ENCODE data around the gene LRRC7. TPM values are rescaled to one million over a fixed set of nuclear protein-coding genes. Genes with fewer than 3 reads are reported as not detected.

The LRRC7 gene
- total RNA-seq, 4 donors from 2014 or later: under 0.01 TPM; not detected in 3

DNA sequence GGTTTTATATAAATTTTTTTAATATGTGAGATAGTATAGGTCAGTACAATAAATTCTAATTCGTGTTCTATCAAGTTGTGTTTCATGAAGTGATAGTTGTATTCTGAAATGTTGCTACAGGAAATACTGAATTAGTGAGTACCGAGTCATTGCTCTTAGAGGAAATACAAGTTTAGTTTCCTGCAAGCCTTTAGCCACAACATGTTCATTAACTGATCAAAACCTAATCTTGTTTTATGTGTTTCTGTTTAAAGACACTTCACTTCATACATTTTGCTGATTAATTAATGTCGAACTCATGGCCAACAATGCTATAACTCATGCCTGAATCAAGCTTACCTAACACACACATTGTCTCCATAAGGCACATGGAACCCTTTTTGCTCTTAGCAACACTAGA lies 43.6 kb downstream of the LRRC7 start:
- Histone ChIP-seq H3K27me3 (no peaks in the 10 kb centered on the region), H3K36me3 (no peaks in the 10 kb centered on the region), H3K4me1 (no peaks in the 10 kb centered on the region), H3K9me3 (no peaks in the 10 kb centered on the region), H3K4me3 (no peak overlapping the region), H3K27ac (no peak overlapping the region)
- 30 to 36% methylated on average over 3 of the region's 3 CpGs for WGBS, 2 donors
- TF ChIP-seq, protein P1, sequence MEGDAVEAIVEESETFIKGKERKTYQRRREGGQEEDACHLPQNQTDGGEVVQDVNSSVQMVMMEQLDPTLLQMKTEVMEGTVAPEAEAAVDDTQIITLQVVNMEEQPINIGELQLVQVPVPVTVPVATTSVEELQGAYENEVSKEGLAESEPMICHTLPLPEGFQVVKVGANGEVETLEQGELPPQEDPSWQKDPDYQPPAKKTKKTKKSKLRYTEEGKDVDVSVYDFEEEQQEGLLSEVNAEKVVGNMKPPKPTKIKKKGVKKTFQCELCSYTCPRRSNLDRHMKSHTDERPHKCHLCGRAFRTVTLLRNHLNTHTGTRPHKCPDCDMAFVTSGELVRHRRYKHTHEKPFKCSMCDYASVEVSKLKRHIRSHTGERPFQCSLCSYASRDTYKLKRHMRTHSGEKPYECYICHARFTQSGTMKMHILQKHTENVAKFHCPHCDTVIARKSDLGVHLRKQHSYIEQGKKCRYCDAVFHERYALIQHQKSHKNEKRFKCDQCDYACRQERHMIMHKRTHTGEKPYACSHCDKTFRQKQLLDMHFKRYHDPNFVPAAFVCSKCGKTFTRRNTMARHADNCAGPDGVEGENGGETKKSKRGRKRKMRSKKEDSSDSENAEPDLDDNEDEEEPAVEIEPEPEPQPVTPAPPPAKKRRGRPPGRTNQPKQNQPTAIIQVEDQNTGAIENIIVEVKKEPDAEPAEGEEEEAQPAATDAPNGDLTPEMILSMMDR (IDR thresholded peaks at IDR 0.05): no peak
- no peak for TF ChIP-seq POLR2A (IDR thresholded peaks at IDR 0.05)
- DNase-seq: no peak
- intact Hi-C loops (cut with DNase I): no loop called here

DNA sequence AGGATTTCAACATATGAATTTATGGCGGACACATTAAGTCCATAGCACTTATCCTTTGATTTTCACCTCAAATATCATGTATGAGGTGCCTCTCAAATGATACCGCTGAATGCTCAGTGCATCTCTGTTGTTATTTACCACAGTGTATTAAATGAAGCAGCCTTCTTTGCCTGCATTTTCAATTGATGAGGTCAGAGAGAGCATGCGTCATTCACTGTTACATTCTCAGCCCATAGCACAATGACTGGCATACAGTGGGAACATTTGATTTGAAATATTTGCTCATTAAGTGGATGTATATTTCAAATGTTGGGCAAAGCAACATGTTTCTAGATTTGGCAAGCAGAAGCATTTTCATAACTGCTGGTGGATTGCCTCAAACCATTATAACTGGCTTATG lies 45.7 kb downstream of the LRRC7 start:
- TF ChIP-seq, protein P1 (IDR thresholded peaks at IDR 0.05): no peak
- no peak for TF ChIP-seq POLR2A (IDR thresholded peaks at IDR 0.05)
- no peaks in the 10 kb centered on the region for H3K27me3 ChIP-seq
- H3K4me1 ChIP-seq: no peaks in the 10 kb centered on the region
- DNase-seq: no peak
- WGBS, 2 donors: 91% methylated on average over 3 of the region's 3 CpGs
- H3K27ac ChIP-seq: no peak overlapping the region
- H3K4me3 ChIP-seq: no peak overlapping the region
- H3K9me3 ChIP-seq: no peaks in the 10 kb centered on the region
- intact Hi-C loops (cut with DNase I): no loop called here
- H3K36me3 ChIP-seq: no peaks in the 10 kb centered on the region

DNA sequence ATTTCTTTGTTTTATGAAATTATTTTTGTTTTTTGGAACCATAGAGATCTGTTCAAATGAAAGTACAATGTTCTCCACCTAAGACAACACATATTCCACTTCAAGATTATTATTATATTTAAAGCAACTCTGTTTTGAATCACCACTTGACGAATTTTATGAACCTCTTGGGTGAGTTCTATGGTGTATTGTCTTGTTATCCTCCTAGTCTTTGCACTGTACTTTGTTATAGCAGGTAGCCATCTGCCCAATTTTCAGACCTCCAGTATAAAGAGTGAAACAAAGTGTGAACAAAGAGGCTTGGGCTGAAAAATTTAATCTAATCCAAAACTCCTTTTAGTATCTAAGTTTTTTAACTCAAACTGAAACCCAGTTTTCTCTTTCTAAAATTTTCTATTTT lies 71.0 kb downstream of the LRRC7 start:
- H3K27ac ChIP-seq: no peak overlapping the region
- H3K4me3 ChIP-seq: no peak overlapping the region
- H3K36me3 ChIP-seq: no peaks in the 10 kb centered on the region
- TF ChIP-seq, protein P1 (IDR thresholded peaks at IDR 0.05): no peak
- no peak for TF ChIP-seq POLR2A (IDR thresholded peaks at IDR 0.05)
- no peaks in the 10 kb centered on the region for H3K27me3 ChIP-seq
- no peaks in the 10 kb centered on the region for H3K4me1 ChIP-seq
- H3K9me3 ChIP-seq: no peaks in the 10 kb centered on the region
- intact Hi-C loops (cut with DNase I): no loop called here
- DNase-seq: no peak
- 53 to 65% methylated on average over 1 of the region's 1 CpG for WGBS, 2 donors

DNA sequence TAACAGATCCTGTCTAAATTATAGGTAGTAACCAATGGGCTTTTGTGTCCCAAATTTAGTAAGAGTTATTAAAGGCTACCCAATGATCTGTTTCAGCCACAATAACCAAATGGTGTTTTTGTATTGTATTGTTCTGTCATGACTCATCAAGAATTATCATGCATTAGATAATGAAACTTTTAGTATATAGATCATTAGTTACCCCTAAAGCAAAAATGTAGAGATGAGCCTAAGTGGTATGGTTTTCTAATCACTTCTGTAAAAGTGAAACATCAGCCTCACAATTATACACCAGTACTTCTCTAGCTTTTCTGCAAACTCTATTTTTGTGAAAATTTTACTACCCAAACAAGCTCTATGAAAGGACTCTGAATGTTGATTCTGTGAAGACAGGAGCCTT lies 71.4 kb downstream of the LRRC7 start:
- no peak overlapping the region for H3K4me3 ChIP-seq
- no peaks in the 10 kb centered on the region for H3K9me3 ChIP-seq
- intact Hi-C loops (cut with DNase I): no loop called here
- no peaks in the 10 kb centered on the region for H3K27me3 ChIP-seq
- no peak overlapping the region for H3K27ac ChIP-seq
- H3K36me3 ChIP-seq: no peaks in the 10 kb centered on the region
- TF ChIP-seq, protein P1 (IDR thresholded peaks at IDR 0.05): no peak
- no peak for TF ChIP-seq POLR2A (IDR thresholded peaks at IDR 0.05)
- no peaks in the 10 kb centered on the region for H3K4me1 ChIP-seq
- no peak for DNase-seq

DNA sequence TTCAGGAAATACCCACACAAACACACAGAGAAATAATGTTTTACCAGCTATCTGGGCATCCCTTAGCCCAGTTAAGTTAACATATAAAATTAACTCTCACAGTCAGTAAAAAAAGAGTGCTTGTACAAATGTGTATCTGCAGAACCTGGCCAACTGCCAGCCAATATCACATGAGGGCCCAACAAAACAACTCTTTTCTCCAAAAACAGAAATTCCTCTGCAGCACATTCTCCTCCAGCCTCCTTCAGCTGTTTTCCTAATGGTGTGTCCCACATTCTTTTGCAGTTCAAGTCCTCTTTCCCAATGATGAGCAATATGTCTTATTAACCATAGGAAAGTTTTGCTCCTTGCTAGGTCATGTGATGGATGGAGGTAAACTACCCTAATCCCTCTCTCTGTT lies 75.5 kb downstream of the LRRC7 start:
- H3K27ac ChIP-seq: no peak overlapping the region
- H3K9me3 ChIP-seq: no peaks in the 10 kb centered on the region
- intact Hi-C loops (cut with DNase I): no loop called here
- H3K36me3 ChIP-seq: no peaks in the 10 kb centered on the region
- no peaks in the 10 kb centered on the region for H3K4me1 ChIP-seq
- no peak for DNase-seq
- TF ChIP-seq, protein P1 (IDR thresholded peaks at IDR 0.05): no peak
- TF ChIP-seq POLR2A (IDR thresholded peaks at IDR 0.05): no peak
- no peaks in the 10 kb centered on the region for H3K27me3 ChIP-seq
- H3K4me3 ChIP-seq: no peak overlapping the region

Data from esophagus squamous epithelium (tissue), 5 donors.